ENCODE measurements around the gene STRBP.

DNA sequence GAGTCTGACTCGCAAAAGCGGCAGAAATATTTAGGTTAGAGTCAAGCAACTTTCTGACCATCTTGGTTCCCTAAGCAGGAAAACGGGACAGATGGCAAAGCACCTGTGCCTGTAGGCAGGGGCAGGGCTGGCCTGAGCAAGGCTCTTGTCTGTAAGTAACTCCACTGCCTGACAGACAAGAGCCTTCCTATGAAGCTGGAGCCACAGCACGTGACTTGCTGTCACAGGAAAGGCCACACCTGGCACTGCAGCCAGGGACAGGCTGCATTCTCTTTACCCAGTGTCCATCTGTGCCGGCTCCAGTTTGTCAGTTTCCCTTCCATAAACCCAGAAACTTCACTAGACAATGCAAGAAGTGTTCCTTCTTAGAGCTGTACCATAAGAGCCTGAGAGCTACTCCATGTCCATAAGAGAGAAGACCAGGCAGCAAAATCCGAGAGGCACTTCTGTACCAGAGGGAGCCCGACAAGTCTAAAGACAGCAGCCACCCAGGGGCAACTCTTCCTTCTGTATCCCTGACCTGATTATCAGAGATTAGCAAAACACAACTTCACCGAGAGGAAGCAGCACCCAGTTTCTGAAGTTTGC, 156.9 kb downstream of the STRBP start:
- TF ChIP-seq, protein P1, sequence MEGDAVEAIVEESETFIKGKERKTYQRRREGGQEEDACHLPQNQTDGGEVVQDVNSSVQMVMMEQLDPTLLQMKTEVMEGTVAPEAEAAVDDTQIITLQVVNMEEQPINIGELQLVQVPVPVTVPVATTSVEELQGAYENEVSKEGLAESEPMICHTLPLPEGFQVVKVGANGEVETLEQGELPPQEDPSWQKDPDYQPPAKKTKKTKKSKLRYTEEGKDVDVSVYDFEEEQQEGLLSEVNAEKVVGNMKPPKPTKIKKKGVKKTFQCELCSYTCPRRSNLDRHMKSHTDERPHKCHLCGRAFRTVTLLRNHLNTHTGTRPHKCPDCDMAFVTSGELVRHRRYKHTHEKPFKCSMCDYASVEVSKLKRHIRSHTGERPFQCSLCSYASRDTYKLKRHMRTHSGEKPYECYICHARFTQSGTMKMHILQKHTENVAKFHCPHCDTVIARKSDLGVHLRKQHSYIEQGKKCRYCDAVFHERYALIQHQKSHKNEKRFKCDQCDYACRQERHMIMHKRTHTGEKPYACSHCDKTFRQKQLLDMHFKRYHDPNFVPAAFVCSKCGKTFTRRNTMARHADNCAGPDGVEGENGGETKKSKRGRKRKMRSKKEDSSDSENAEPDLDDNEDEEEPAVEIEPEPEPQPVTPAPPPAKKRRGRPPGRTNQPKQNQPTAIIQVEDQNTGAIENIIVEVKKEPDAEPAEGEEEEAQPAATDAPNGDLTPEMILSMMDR (IDR thresholded peaks at IDR 0.05) = no peak
- TF ChIP-seq EZH2phosphoT487 (IDR thresholded peaks at IDR 0.05) = no peak
